OCI-LY3 (cell line): ENCODE measurements around the gene CLSTN3.

Experiments
- EZH2phosphoT487 ChIP-seq: fragments of 200-600 bp; shearing (Covaris generic); IDR thresholded peaks from 2 replicates; pipeline ENCODE4 v1.6.1; 2018; ENCODE audit warnings: antibody characterized with exemption, mixed run types, low read depth
- TF ChIP-seq, protein P1 (sequence below): fragments of 200-600, 300-600 bp; sonication (generic); IDR thresholded peaks from 2 replicates; pipeline ENCODE4 v1.5.1; 2014; ENCODE audit warnings: antibody characterized with exemption, low read length, low read depth

DNA sequence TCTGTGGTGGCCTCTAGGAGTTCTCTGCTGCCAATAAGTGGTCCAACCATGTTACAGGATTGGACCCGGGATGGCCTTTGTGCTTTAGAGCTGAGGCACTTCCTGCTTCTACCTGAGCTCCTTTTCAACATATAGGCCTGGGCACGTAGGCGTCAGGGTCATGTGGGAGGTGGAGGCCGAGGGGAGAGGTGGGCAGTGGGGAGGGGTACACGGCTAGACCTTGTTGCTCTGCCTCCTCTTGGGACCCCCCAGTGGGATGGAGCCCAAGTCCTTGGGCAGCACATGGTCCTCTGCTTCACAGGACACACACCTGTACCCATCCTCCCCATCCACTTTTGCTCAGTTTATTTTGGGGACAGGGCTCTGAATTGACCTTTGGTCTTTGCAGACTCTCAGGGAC lies 8.8 kb upstream of the CLSTN3 start:
- TF ChIP-seq, protein P1, sequence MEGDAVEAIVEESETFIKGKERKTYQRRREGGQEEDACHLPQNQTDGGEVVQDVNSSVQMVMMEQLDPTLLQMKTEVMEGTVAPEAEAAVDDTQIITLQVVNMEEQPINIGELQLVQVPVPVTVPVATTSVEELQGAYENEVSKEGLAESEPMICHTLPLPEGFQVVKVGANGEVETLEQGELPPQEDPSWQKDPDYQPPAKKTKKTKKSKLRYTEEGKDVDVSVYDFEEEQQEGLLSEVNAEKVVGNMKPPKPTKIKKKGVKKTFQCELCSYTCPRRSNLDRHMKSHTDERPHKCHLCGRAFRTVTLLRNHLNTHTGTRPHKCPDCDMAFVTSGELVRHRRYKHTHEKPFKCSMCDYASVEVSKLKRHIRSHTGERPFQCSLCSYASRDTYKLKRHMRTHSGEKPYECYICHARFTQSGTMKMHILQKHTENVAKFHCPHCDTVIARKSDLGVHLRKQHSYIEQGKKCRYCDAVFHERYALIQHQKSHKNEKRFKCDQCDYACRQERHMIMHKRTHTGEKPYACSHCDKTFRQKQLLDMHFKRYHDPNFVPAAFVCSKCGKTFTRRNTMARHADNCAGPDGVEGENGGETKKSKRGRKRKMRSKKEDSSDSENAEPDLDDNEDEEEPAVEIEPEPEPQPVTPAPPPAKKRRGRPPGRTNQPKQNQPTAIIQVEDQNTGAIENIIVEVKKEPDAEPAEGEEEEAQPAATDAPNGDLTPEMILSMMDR, result no peak
- TF ChIP-seq EZH2phosphoT487, result no peak
